ENCODE results near the gene SPATA13.

SPATA13 gene

GRCh38 chr13:24304620-24305019, 144.1 kb downstream of the SPATA13 start:
- H3K79me2 ChIP-seq (ENCODE audit: insufficient read depth, low read length) = no peaks in the 10 kb centered on the region
- no peaks in the 10 kb centered on the region for H3K36me3 ChIP-seq (ENCODE audit: low read length)
- H3F3A ChIP-seq (ENCODE audit: insufficient read depth) = no peaks in the 10 kb centered on the region
- H3K9ac ChIP-seq (ENCODE audit: low read length) = no peak overlapping the region
- H2AFZ ChIP-seq (ENCODE audit: low read depth, low read length, severe bottlenecking) = no peak overlapping the region
- no peaks in the 10 kb centered on the region for H3K27me3 ChIP-seq (ENCODE audit: low read length)
- no peaks in the 10 kb centered on the region for H3K9me2 ChIP-seq (replicated peaks; ENCODE audit: insufficient read depth, low read length)
- H3K27ac ChIP-seq (ENCODE audit: low read depth, low read length) = no peak overlapping the region
- no peaks in the 10 kb centered on the region for H3K9me3 ChIP-seq (ENCODE audit: insufficient read depth, low read length)
- no peaks in the 10 kb centered on the region for H4K20me1 ChIP-seq (ENCODE audit: low read depth, low read length)
- H3K4me3 ChIP-seq (ENCODE audit: insufficient read depth, low read length, poor library complexity, severe bottlenecking) = no peak overlapping the region
- no peak overlapping the region for H3K4me2 ChIP-seq (ENCODE audit: low read depth, low read length, poor library complexity, severe bottlenecking)
- TF ChIP-seq EZH2phosphoT487 (conservative IDR thresholded peaks at IDR 0.05; ENCODE audit: low read length) (no peak), CTCF (IDR thresholded peaks at IDR 0.05; ENCODE audit: insufficient read depth, low read length, poor library complexity, severe bottlenecking) (no peak)

GRCh38 chr13:24306632-24307031, 146.1 kb downstream of the SPATA13 start:
- no peaks in the 10 kb centered on the region for H3K79me2 ChIP-seq (ENCODE audit: insufficient read depth, low read length)
- no peak overlapping the region for H3K4me2 ChIP-seq (ENCODE audit: low read depth, low read length, poor library complexity, severe bottlenecking)
- H3K27me3 ChIP-seq (ENCODE audit: low read length) = no peaks in the 10 kb centered on the region
- H2AFZ ChIP-seq (ENCODE audit: low read depth, low read length, severe bottlenecking) = no peak overlapping the region
- no peaks in the 10 kb centered on the region for H3F3A ChIP-seq (ENCODE audit: insufficient read depth)
- H4K20me1 ChIP-seq (ENCODE audit: low read depth, low read length) = no peaks in the 10 kb centered on the region
- H3K4me3 ChIP-seq (ENCODE audit: insufficient read depth, low read length, poor library complexity, severe bottlenecking) = no peak overlapping the region
- no peak overlapping the region for H3K27ac ChIP-seq (ENCODE audit: low read depth, low read length)
- no peak for TF ChIP-seq CTCF (IDR thresholded peaks at IDR 0.05; ENCODE audit: insufficient read depth, low read length, poor library complexity, severe bottlenecking)
- TF ChIP-seq EZH2phosphoT487 (conservative IDR thresholded peaks at IDR 0.05; ENCODE audit: low read length) = no peak
- no peaks in the 10 kb centered on the region for H3K9me3 ChIP-seq (ENCODE audit: insufficient read depth, low read length)
- no peak overlapping the region for H3K9ac ChIP-seq (ENCODE audit: low read length)
- no peaks in the 10 kb centered on the region for H3K36me3 ChIP-seq (ENCODE audit: low read length)
- H3K9me2 ChIP-seq (replicated peaks; ENCODE audit: insufficient read depth, low read length) = no peaks in the 10 kb centered on the region

GRCh38 chr13:24307211-24308067, 146.9 kb downstream of the SPATA13 start:
- H4K20me1 ChIP-seq (ENCODE audit: low read depth, low read length) = no peaks in the 10 kb centered on the region
- no peak overlapping the region for H3K4me3 ChIP-seq (ENCODE audit: insufficient read depth, low read length, poor library complexity, severe bottlenecking)
- H3K9me2 ChIP-seq (replicated peaks; ENCODE audit: insufficient read depth, low read length) = no peaks in the 10 kb centered on the region
- no peaks in the 10 kb centered on the region for H3F3A ChIP-seq (ENCODE audit: insufficient read depth)
- no peak for TF ChIP-seq CTCF (IDR thresholded peaks at IDR 0.05; ENCODE audit: insufficient read depth, low read length, poor library complexity, severe bottlenecking)
- no peak for TF ChIP-seq EZH2phosphoT487 (conservative IDR thresholded peaks at IDR 0.05; ENCODE audit: low read length)
- no peaks in the 10 kb centered on the region for H3K27me3 ChIP-seq (ENCODE audit: low read length)
- no peak overlapping the region for H3K27ac ChIP-seq (ENCODE audit: low read depth, low read length)
- H3K9me3 ChIP-seq (ENCODE audit: insufficient read depth, low read length) = no peaks in the 10 kb centered on the region
- no peaks in the 10 kb centered on the region for H3K36me3 ChIP-seq (ENCODE audit: low read length)
- no peak overlapping the region for H2AFZ ChIP-seq (ENCODE audit: low read depth, low read length, severe bottlenecking)
- H3K4me2 ChIP-seq (ENCODE audit: low read depth, low read length, poor library complexity, severe bottlenecking) = no peak overlapping the region
- H3K79me2 ChIP-seq (ENCODE audit: insufficient read depth, low read length) = no peaks in the 10 kb centered on the region
- H3K9ac ChIP-seq (ENCODE audit: low read length) = no peak overlapping the region
